Upper lobe of left lung (tissue), 4 donors: ENCODE results near the gene IGSF8.

Source experiments
- EP300 ChIP-seq, 4 donors: sonication (generic); formaldehyde crosslinking; IDR thresholded peaks; one replicate each; pipeline ENCODE4 v1.5.1; 2017; ENCODE audit warnings: antibody characterized with exemption in 4 of 4, control low read depth in 2 of 4
- POLR2AphosphoS5 ChIP-seq, 2 donors: sonication (generic); formaldehyde crosslinking; IDR thresholded peaks; one replicate each; pipeline ENCODE4 v1.5.1; 2017; ENCODE audit warnings: antibody characterized with exemption in 2 of 2
- TF ChIP-seq, protein P1 (sequence below), 6 experiments: fragments of 450-650 bp in 4 of 6; fragments of 200-600 bp in 2 of 6; sonication (generic) in 2 of 6; IDR thresholded peaks; one replicate each; pipeline ENCODE4 v1.5.1; 2016 to 2019; ENCODE audit warnings: antibody characterized with exemption in 6 of 6

DNA sequence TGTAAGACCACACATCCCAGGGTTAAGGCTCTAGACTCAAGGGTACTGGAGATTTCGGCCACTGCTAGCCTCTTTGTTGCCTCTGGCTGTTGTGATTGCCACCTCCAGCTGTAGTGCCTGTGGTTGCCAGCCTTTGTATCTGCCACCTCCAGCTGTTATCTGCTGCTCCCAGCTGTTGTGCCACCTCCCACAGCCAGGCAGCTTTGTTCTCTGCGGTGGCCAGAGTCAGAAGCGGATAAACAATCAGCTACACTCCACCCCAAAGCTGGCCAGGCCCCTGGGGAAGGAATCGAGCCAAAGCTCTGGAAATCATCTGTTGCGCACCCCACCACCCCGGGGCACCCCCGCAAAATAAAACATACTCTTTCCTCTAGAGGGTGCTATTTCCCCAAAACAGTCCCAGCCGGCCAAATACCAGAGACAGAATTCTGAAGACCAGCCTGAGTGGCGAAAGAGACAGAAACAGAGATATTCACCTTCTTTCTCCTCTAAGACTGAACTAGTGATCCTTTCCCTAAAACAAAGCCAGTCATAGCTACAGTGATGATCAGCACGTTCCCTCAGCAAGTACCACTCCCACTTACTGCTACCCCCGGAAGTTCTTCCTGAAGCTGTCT is 51.8 kb downstream of the IGSF8 start:
- TF ChIP-seq, protein P1, sequence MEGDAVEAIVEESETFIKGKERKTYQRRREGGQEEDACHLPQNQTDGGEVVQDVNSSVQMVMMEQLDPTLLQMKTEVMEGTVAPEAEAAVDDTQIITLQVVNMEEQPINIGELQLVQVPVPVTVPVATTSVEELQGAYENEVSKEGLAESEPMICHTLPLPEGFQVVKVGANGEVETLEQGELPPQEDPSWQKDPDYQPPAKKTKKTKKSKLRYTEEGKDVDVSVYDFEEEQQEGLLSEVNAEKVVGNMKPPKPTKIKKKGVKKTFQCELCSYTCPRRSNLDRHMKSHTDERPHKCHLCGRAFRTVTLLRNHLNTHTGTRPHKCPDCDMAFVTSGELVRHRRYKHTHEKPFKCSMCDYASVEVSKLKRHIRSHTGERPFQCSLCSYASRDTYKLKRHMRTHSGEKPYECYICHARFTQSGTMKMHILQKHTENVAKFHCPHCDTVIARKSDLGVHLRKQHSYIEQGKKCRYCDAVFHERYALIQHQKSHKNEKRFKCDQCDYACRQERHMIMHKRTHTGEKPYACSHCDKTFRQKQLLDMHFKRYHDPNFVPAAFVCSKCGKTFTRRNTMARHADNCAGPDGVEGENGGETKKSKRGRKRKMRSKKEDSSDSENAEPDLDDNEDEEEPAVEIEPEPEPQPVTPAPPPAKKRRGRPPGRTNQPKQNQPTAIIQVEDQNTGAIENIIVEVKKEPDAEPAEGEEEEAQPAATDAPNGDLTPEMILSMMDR (IDR thresholded peaks at IDR 0.05) = peak; percentile 37 to 60 (median 44)
- TF ChIP-seq POLR2AphosphoS5 (IDR thresholded peaks at IDR 0.05) = peak in 1 of 2 donors; percentile 21
- TF ChIP-seq EP300 (IDR thresholded peaks at IDR 0.05) = no peak
